ENCODE measurements around the gene DPYD.

DPYD gene

GRCh38 chr1:97140611-97141010 is 780.2 kb downstream of the DPYD start:
- no peaks in the 10 kb centered on the region for H3K27me3 ChIP-seq
- H3K36me3 ChIP-seq = no peaks in the 10 kb centered on the region
- H3K27ac ChIP-seq = no peak overlapping the region
- no peak for TF ChIP-seq Cebpa-rat (IDR thresholded peaks at IDR 0.05)
- H3K9ac ChIP-seq = no peak overlapping the region
- no peaks in the 10 kb centered on the region for H4K20me1 ChIP-seq
- no peaks in the 10 kb centered on the region for H3K9me3 ChIP-seq
- H3K4me3 ChIP-seq = no peak overlapping the region
- peaks cover 15% of the 10 kb centered on the region for H3K4me1 ChIP-seq
- no peak overlapping the region for H3K4me2 ChIP-seq

- no peak overlapping the region for H3K4me2 ChIP-seq
- no peak for TF ChIP-seq Cebpa-rat (IDR thresholded peaks at IDR 0.05)
- H3K9ac ChIP-seq = no peak overlapping the region
- no peaks in the 10 kb centered on the region for H3K36me3 ChIP-seq
- peaks cover 15% of the 10 kb centered on the region for H3K4me1 ChIP-seq
- no peaks in the 10 kb centered on the region for H3K27me3 ChIP-seq
- no peaks in the 10 kb centered on the region for H3K9me3 ChIP-seq
- H3K4me3 ChIP-seq = no peak overlapping the region
- H3K27ac ChIP-seq = no peak overlapping the region
- H4K20me1 ChIP-seq = no peaks in the 10 kb centered on the region
These were observed 781.3 kb downstream of the DPYD start for GRCh38 chr1:97139512-97139911.

- no peaks in the 10 kb centered on the region for H3K36me3 ChIP-seq
- peak overlapping the region; percentile 70 for H3K4me2 ChIP-seq
These were observed 782.3 kb downstream of the DPYD start for GRCh38 chr1:97138515-97139032.

DNA sequence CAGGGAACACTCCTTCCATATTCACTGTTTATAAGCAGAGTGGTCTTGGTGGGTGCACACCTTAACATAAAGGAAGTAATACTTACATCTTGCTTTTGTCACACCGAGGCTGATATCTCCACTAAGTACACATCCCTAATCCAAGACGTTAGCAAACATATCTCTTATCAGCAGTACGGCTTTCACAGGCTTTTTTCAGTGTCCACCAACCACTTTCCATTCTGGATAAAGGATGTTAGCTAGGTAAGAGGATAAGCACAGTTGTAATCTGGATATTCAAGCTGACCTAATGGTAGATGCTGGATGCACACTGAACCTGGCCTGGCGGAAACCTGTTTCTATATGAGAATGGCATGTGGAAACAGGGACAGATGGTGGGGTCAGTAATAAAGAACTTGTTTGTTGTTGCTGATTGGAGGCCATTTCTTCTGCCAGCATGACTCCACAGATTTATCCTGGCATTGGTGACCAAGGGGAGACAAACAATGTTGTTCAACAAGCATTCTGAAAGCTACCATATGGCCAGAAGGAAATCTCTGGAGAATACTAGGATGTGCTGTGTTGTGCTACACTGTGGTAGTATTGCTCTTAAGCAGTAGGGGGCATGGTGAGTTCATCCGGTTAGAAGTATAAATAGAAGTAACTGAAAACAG is 782.8 kb downstream of the DPYD start:
- no peak for TF ChIP-seq Cebpa-rat (IDR thresholded peaks at IDR 0.05)
- H3K36me3 ChIP-seq = no peaks in the 10 kb centered on the region
- H4K20me1 ChIP-seq = no peaks in the 10 kb centered on the region
- H3K9me3 ChIP-seq = no peaks in the 10 kb centered on the region
- peaks cover 15% of the 10 kb centered on the region for H3K4me1 ChIP-seq
- peak overlapping the region; percentile 73 for H3K27ac ChIP-seq
- 0 out of 2 replicates have a peak overlapping the region, but pooled peaks have one; percentile 0 for H3K4me3 ChIP-seq
- peak overlapping the region; percentile 70 for H3K4me2 ChIP-seq
- H3K27me3 ChIP-seq = no peaks in the 10 kb centered on the region
- H3K9ac ChIP-seq = no peak overlapping the region

More at GRCh38 chr1:97138515-97139032, 782.3 kb downstream of the DPYD start:
- H4K20me1 ChIP-seq = no peaks in the 10 kb centered on the region
- no peaks in the 10 kb centered on the region for H3K27me3 ChIP-seq
- peak overlapping the region; percentile 73 for H3K27ac ChIP-seq
- TF ChIP-seq Cebpa-rat (IDR thresholded peaks at IDR 0.05) = no peak
- peaks cover 15% of the 10 kb centered on the region for H3K4me1 ChIP-seq
- no peak overlapping the region for H3K9ac ChIP-seq
- 0 out of 2 replicates have a peak overlapping the region, but pooled peaks have one; percentile 0 for H3K4me3 ChIP-seq
- H3K9me3 ChIP-seq = no peaks in the 10 kb centered on the region

DNA sequence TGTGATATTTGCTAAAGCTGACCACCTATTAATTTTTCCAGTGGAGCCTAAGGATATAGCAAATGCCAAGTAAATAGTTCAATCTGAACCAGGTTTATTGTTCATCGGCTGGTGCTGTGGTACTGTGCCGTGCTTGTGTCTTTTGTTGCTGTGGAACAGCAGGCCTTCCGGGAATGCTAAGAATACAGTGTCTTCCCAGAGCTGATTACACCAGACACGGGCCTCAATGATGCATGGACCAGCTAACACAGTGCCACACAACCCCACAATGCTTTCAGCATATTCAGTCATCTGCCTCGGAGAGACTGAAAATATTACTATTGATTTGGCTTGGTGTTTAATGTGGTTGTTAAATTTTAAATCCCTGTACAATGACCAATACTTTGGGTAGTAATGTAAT is 783.8 kb downstream of the DPYD start:
- no peak overlapping the region for H3K9ac ChIP-seq
- H3K36me3 ChIP-seq = no peaks in the 10 kb centered on the region
- H3K27me3 ChIP-seq = no peaks in the 10 kb centered on the region
- H3K4me2 ChIP-seq = no peak overlapping the region
- peaks cover 15% of the 10 kb centered on the region for H3K4me1 ChIP-seq
- no peaks in the 10 kb centered on the region for H4K20me1 ChIP-seq
- no peaks in the 10 kb centered on the region for H3K9me3 ChIP-seq
- H3K4me3 ChIP-seq = no peak overlapping the region
- no peak for TF ChIP-seq Cebpa-rat (IDR thresholded peaks at IDR 0.05)
- no peak overlapping the region for H3K27ac ChIP-seq

DNA sequence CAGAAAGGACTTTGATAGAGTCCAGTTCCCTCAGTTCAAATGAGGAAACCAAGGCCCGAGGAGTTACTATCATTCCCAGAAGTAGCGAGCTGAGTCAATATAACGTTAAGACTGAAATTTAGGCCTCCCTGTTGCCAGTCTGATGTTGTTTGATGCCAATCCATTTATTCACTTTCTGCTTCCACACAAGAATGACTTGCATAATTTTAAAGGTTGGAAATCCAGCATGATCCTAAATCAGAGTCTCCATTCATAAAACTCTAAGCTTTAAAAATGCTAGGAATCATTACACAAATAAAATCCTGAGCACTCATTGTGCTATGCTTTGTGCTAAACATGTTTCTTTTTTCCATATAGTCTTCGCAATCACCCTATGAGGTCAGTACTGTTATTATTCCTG is 784.9 kb downstream of the DPYD start:
- no peaks in the 10 kb centered on the region for H3K9me3 ChIP-seq
- H3K27me3 ChIP-seq = no peaks in the 10 kb centered on the region
- no peak overlapping the region for H3K4me2 ChIP-seq
- no peak for TF ChIP-seq Cebpa-rat (IDR thresholded peaks at IDR 0.05)
- no peaks in the 10 kb centered on the region for H3K36me3 ChIP-seq
- H3K27ac ChIP-seq = no peak overlapping the region
- no peak overlapping the region for H3K9ac ChIP-seq
- no peak overlapping the region for H3K4me3 ChIP-seq
- H4K20me1 ChIP-seq = no peaks in the 10 kb centered on the region
- H3K4me1 ChIP-seq = peaks cover 15% of the 10 kb centered on the region

- TF ChIP-seq Cebpa-rat (IDR thresholded peaks at IDR 0.05) = no peak
- no peak overlapping the region for H3K4me3 ChIP-seq
- H3K4me1 ChIP-seq = no peaks in the 10 kb centered on the region
- H3K4me2 ChIP-seq = no peak overlapping the region
- H3K27me3 ChIP-seq = no peaks in the 10 kb centered on the region
- no peak overlapping the region for H3K27ac ChIP-seq
- no peaks in the 10 kb centered on the region for H3K36me3 ChIP-seq
- no peaks in the 10 kb centered on the region for H4K20me1 ChIP-seq
- no peaks in the 10 kb centered on the region for H3K9me3 ChIP-seq
- no peak overlapping the region for H3K9ac ChIP-seq
These were observed 792.4 kb downstream of the DPYD start for GRCh38 chr1:97128426-97128825.

DNA sequence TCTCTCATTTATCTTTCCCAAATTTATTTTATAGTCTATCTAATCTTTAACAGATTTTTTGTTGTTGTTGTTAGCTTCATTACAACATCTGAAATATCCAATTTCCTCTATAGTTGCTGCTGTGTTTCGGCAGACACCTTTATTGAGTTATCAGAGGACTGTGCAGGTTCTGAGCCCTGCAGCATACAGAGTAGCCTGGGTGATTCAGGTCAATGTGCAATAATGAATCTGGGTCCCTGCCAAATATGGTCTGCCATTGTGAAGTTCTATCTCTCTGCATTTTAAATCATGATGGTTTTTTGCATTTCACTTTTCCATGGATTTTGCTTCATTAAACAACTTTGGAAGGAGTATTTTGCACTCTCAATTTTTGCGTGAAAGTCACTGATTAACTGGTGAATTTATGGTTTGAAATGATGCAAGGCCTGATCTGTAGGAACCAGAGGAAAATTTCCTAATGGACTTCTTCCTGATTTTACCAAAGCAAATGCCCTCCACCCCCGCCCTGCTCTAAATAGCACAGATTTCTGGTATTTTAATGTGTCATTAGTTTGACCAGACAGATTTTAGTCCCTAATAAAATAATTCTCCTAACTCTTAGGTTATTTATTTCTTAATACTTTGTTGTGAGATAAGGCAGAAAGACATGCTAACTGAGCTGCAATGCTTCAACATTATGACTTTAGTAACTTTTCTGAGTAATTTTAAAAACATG is 797.0 kb downstream of the DPYD start:
- H3K4me3 ChIP-seq = no peak overlapping the region
- no peaks in the 10 kb centered on the region for H3K36me3 ChIP-seq
- H3K27ac ChIP-seq = no peak overlapping the region
- H3K9me3 ChIP-seq = no peaks in the 10 kb centered on the region
- H3K4me2 ChIP-seq = no peak overlapping the region
- no peak overlapping the region for H3K9ac ChIP-seq
- no peak for TF ChIP-seq Cebpa-rat (IDR thresholded peaks at IDR 0.05)
- no peaks in the 10 kb centered on the region for H3K4me1 ChIP-seq
- no peaks in the 10 kb centered on the region for H3K27me3 ChIP-seq
- H4K20me1 ChIP-seq = no peaks in the 10 kb centered on the region

DNA sequence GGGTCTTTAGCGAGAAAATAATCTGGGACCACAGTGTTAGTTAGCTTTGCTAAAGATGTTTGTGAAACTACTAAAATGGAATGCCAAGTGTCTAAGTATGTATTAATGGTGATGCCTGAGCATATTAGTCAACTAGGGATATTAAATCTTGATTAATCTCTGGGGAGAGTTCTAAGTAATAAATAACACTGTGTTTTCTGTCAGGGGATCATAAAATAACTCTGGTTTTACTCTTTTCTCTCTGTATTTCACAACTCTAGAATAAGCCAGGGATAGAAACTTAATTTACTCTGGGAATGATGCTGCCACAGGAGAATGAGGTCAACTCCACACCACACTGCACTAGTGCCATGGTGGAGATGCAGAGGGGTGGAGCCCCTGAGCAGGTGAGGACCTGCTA is 800.0 kb downstream of the DPYD start:
- Histone ChIP-seq H3K4me3 (no peak overlapping the region), H3K9ac (no peak overlapping the region), H4K20me1 (no peaks in the 10 kb centered on the region), H3K4me2 (no peak overlapping the region), H3K27ac (no peak overlapping the region), H3K4me1 (no peaks in the 10 kb centered on the region), H3K36me3 (no peaks in the 10 kb centered on the region), H3K27me3 (no peaks in the 10 kb centered on the region), H3K9me3 (no peaks in the 10 kb centered on the region)
- TF ChIP-seq Cebpa-rat (IDR thresholded peaks at IDR 0.05) = no peak
